SK-N-SH treated with all-trans-retinoic acid at 6 μM for 48 hours (cell line): ENCODE data around the gene UTF1.

Experiments
- ATAC-seq: fragments of 200-7000 bp; cut with Tn5 transposase; 3 replicates; pipeline ENCODE4 v1.9.1; 2020; ENCODE audit warnings: mild to moderate bottlenecking, moderate library complexity
- BACH2 ChIP-seq: fragments of 250-450 bp; sonication (Bioruptor Pico); IDR thresholded peaks from 2 replicates; pipeline ENCODE4 v1.9.0; 2021; ENCODE audit warnings: mild to moderate bottlenecking, borderline replicate concordance
- CSDC2 ChIP-seq: fragments of 250-450 bp; sonication (Bioruptor Pico); IDR thresholded peaks from 2 replicates; pipeline ENCODE4 v1.5.0; 2020; ENCODE audit warnings: mild to moderate bottlenecking, moderate library complexity
- ESRRG ChIP-seq: fragments of 250-450 bp; sonication (Bioruptor Pico); IDR thresholded peaks from 2 replicates; pipeline ENCODE4 v1.6.1; 2021; ENCODE audit warnings: mild to moderate bottlenecking
- GLIS3 ChIP-seq: fragments of 250-450 bp; sonication (Bioruptor Pico); IDR thresholded peaks from 2 replicates; pipeline ENCODE4 v1.5.0; 2020; ENCODE audit warnings: mild to moderate bottlenecking, moderate library complexity
- ISL1 ChIP-seq: fragments of 250-450 bp; sonication (Bioruptor Pico); IDR thresholded peaks from 2 replicates; pipeline ENCODE4 v2.1.2; 2022; ENCODE audit warnings: mild to moderate bottlenecking, moderate library complexity
- OSR1 ChIP-seq: fragments of 250-450 bp; sonication (Bioruptor Pico); IDR thresholded peaks from 2 replicates; pipeline ENCODE4 v1.8.0; 2022; ENCODE audit warnings: moderate library complexity, mild to moderate bottlenecking, inconsistent platforms
- PPARA ChIP-seq: fragments of 250-450 bp; sonication (Bioruptor Pico); IDR thresholded peaks from 2 replicates; pipeline ENCODE4 v1.5.0; 2020; ENCODE audit warnings: mild to moderate bottlenecking, borderline replicate concordance
- RARB ChIP-seq: fragments of 250-450 bp; sonication (Bioruptor Pico); IDR thresholded peaks from 2 replicates; pipeline ENCODE4 v1.8.0; 2021; ENCODE audit warnings: mild to moderate bottlenecking, moderate library complexity
- SNAI2 ChIP-seq: fragments of 250-450 bp; sonication (Bioruptor Pico); IDR thresholded peaks from 2 replicates; pipeline ENCODE4 v1.5.0; 2020; ENCODE audit warnings: mild to moderate bottlenecking, moderate library complexity
- TCF4 ChIP-seq: fragments of 250-450 bp; sonication (Bioruptor Pico); IDR thresholded peaks from 2 replicates; pipeline ENCODE4 v1.8.0; 2021; ENCODE audit warnings: mild to moderate bottlenecking, moderate library complexity, borderline replicate concordance
- TOX ChIP-seq: fragments of 250-450 bp; sonication (Bioruptor Pico); IDR thresholded peaks from 2 replicates; pipeline ENCODE4 v1.8.0; 2021; ENCODE audit warnings: mild to moderate bottlenecking, moderate library complexity, borderline replicate concordance
- ZC3H10 ChIP-seq: fragments of 250-450 bp; sonication (Bioruptor Pico); IDR thresholded peaks from 2 replicates; pipeline ENCODE4 v1.5.1; 2021; ENCODE audit warnings: mild to moderate bottlenecking, moderate library complexity
- ZFP3 ChIP-seq: fragments of 250-450 bp; sonication (Bioruptor Pico); IDR thresholded peaks from 2 replicates; pipeline ENCODE4 v1.5.0; 2020; ENCODE audit warnings: mild to moderate bottlenecking, moderate library complexity
- ZFP30 ChIP-seq: fragments of 450-650 bp; formaldehyde crosslinking; IDR thresholded peaks from 2 replicates; pipeline ENCODE4 v1.5.0; 2022; ENCODE audit warnings: mild to moderate bottlenecking, moderate library complexity
- ZNF565 ChIP-seq: fragments of 450-650 bp; formaldehyde crosslinking; conservative IDR thresholded peaks from 2 replicates; pipeline ENCODE4 v1.5.0; 2020; ENCODE audit warnings: low read depth, mild to moderate bottlenecking, moderate library complexity
- ZNF70 ChIP-seq: fragments of 450-650 bp; formaldehyde crosslinking; IDR thresholded peaks from 2 replicates; pipeline ENCODE4 v1.5.0; 2020; ENCODE audit warnings: mild to moderate bottlenecking, moderate library complexity
- ZNF8 ChIP-seq: fragments of 450-650 bp; formaldehyde crosslinking; IDR thresholded peaks from 2 replicates; pipeline ENCODE4 v1.5.0; 2020; ENCODE audit warnings: mild to moderate bottlenecking, moderate library complexity
- TF ChIP-seq, protein P1 (sequence below): fragments of 250-450 bp; sonication (Bioruptor Pico); IDR thresholded peaks from 2 replicates; pipeline ENCODE4 v1.8.0; 2020; ENCODE audit warnings: mild to moderate bottlenecking, moderate library complexity, borderline replicate concordance
- TF ChIP-seq, protein P2 (sequence below): fragments of 250-450 bp; sonication (Bioruptor Pico); IDR thresholded peaks from 2 replicates; pipeline ENCODE4 v1.5.1; 2021; ENCODE audit warnings: mild to moderate bottlenecking, moderate library complexity
- TF ChIP-seq, protein P3 (sequence below): fragments of 250-450 bp; sonication (Bioruptor Pico); IDR thresholded peaks from 2 replicates; pipeline ENCODE4 v1.8.0; 2021; ENCODE audit warnings: low read depth, mild to moderate bottlenecking, moderate library complexity, borderline replicate concordance
- TF ChIP-seq, protein P4 (sequence below): fragments of 250-450 bp; sonication (Bioruptor Pico); IDR thresholded peaks from 2 replicates; pipeline ENCODE4 v1.5.0; 2020; ENCODE audit warnings: mild to moderate bottlenecking, moderate library complexity

Gene UTF1

DNA sequence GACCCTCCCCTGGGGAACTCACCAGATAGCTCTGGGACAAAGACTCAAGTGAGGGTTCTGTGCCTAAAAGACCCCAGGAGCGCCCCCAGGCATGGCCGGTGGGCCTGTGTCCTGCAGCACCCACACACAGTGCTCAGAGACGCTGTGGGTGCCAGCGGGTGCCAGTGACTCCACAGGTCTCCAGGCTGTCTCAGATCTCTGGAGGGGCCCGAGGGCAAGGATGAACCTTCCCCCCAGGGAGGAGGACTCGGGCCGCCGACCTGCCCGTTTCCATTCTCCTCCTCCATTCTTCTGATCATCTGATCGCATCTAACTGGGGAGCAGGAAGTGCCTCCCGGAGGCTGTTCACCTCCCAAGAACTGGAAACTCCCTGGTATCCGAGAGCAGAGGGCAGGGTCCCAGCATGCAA is 45.7 kb downstream of the UTF1 start:
- TF ChIP-seq ISL1 (CRISPR knock-in tag) = no peak
- TF ChIP-seq SNAI2 = no peak
- no peak for TF ChIP-seq ZNF8 (CRISPR knock-in tag)
- no peak for TF ChIP-seq RARB (CRISPR knock-in tag)
- TF ChIP-seq ESRRG (CRISPR knock-in tag) = no peak
- TF ChIP-seq GLIS3 (CRISPR knock-in tag) = no peak
- TF ChIP-seq, protein P1, sequence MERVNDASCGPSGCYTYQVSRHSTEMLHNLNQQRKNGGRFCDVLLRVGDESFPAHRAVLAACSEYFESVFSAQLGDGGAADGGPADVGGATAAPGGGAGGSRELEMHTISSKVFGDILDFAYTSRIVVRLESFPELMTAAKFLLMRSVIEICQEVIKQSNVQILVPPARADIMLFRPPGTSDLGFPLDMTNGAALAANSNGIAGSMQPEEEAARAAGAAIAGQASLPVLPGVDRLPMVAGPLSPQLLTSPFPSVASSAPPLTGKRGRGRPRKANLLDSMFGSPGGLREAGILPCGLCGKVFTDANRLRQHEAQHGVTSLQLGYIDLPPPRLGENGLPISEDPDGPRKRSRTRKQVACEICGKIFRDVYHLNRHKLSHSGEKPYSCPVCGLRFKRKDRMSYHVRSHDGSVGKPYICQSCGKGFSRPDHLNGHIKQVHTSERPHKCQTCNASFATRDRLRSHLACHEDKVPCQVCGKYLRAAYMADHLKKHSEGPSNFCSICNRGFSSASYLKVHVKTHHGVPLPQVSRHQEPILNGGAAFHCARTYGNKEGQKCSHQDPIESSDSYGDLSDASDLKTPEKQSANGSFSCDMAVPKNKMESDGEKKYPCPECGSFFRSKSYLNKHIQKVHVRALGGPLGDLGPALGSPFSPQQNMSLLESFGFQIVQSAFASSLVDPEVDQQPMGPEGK (CRISPR knock-in tag) = no peak
- TF ChIP-seq ZNF70 = no peak
- TF ChIP-seq, protein P2, sequence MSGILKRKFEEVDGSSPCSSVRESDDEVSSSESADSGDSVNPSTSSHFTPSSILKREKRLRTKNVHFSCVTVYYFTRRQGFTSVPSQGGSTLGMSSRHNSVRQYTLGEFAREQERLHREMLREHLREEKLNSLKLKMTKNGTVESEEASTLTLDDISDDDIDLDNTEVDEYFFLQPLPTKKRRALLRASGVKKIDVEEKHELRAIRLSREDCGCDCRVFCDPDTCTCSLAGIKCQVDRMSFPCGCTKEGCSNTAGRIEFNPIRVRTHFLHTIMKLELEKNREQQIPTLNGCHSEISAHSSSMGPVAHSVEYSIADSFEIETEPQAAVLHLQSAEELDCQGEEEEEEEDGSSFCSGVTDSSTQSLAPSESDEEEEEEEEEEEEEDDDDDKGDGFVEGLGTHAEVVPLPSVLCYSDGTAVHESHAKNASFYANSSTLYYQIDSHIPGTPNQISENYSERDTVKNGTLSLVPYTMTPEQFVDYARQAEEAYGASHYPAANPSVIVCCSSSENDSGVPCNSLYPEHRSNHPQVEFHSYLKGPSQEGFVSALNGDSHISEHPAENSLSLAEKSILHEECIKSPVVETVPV (CRISPR knock-in tag) = no peak
- TF ChIP-seq CSDC2 (CRISPR knock-in tag) = no peak
- TF ChIP-seq, protein P3, sequence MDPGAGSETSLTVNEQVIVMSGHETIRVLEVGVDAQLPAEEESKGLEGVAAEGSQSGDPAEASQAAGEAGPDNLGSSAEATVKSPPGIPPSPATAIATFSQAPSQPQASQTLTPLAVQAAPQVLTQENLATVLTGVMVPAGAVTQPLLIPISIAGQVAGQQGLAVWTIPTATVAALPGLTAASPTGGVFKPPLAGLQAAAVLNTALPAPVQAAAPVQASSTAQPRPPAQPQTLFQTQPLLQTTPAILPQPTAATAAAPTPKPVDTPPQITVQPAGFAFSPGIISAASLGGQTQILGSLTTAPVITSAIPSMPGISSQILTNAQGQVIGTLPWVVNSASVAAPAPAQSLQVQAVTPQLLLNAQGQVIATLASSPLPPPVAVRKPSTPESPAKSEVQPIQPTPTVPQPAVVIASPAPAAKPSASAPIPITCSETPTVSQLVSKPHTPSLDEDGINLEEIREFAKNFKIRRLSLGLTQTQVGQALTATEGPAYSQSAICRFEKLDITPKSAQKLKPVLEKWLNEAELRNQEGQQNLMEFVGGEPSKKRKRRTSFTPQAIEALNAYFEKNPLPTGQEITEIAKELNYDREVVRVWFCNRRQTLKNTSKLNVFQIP (CRISPR knock-in tag) = no peak
- TF ChIP-seq, protein P4, sequence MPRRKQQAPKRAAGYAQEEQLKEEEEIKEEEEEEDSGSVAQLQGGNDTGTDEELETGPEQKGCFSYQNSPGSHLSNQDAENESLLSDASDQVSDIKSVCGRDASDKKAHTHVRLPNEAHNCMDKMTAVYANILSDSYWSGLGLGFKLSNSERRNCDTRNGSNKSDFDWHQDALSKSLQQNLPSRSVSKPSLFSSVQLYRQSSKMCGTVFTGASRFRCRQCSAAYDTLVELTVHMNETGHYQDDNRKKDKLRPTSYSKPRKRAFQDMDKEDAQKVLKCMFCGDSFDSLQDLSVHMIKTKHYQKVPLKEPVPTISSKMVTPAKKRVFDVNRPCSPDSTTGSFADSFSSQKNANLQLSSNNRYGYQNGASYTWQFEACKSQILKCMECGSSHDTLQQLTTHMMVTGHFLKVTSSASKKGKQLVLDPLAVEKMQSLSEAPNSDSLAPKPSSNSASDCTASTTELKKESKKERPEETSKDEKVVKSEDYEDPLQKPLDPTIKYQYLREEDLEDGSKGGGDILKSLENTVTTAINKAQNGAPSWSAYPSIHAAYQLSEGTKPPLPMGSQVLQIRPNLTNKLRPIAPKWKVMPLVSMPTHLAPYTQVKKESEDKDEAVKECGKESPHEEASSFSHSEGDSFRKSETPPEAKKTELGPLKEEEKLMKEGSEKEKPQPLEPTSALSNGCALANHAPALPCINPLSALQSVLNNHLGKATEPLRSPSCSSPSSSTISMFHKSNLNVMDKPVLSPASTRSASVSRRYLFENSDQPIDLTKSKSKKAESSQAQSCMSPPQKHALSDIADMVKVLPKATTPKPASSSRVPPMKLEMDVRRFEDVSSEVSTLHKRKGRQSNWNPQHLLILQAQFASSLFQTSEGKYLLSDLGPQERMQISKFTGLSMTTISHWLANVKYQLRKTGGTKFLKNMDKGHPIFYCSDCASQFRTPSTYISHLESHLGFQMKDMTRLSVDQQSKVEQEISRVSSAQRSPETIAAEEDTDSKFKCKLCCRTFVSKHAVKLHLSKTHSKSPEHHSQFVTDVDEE (CRISPR knock-in tag) = no peak
- no peak for TF ChIP-seq ZNF565 (CRISPR knock-in tag)
- no peak for TF ChIP-seq ZFP3 (CRISPR knock-in tag)
- TF ChIP-seq BACH2 (CRISPR knock-in tag) = no peak
- TF ChIP-seq OSR1 = no peak
- TF ChIP-seq TCF4 (CRISPR knock-in tag) = no peak
- no peak for TF ChIP-seq PPARA (CRISPR knock-in tag)
- TF ChIP-seq ZC3H10 (CRISPR knock-in tag) = no peak

DNA sequence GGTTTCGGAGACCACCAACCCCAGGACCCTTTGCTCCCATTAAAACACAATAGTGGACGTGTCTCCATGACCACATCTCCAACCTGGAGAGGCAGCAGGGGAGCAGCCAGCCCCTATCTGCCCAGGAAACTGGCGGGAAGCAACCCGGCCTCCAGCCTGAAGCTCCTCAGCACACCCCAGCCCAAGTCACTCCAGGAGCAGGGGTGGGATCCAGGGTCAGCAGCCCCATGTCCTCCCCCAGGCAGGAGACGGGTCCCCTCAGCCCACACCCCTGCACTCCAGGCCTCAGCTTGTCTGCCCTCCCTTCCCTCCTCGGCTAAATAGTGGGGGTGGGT is 46.0 kb downstream of the UTF1 start:
- TF ChIP-seq TOX (CRISPR knock-in tag) (no peak), ZNF565 (CRISPR knock-in tag) (no peak), ZFP30 (CRISPR knock-in tag) (no peak), SNAI2 (no peak), ESRRG (CRISPR knock-in tag) (no peak), ISL1 (CRISPR knock-in tag) (no peak), RARB (CRISPR knock-in tag) (no peak), ZNF8 (CRISPR knock-in tag) (no peak), TCF4 (CRISPR knock-in tag) (no peak), ZNF70 (no peak), ZFP3 (CRISPR knock-in tag) (no peak), OSR1 (no peak)
- TF ChIP-seq, protein P2 (CRISPR knock-in tag) = no peak
- TF ChIP-seq, protein P4 (CRISPR knock-in tag) = no peak
- TF ChIP-seq, protein P3 (CRISPR knock-in tag) = no peak
- ATAC-seq = peak; percentile 2; the same call in 1 of the 3 replicates

More for the DNA sequence above, 45.7 kb downstream of the UTF1 start:
- peak; percentile 5; the same call in 1 of the 3 replicates for ATAC-seq
